ACC112 (cell line): ENCODE data around the gene RASA3.
"Not testable (repeated sequence)": the region's sequence is repeated elsewhere in the genome, so short reads cannot be mapped to it uniquely, and the experiment has no call there.

ENCODE experiments used
- H2AFZ ChIP-seq: fragments of 200-600 bp; sonication (generic); one replicate; pipeline ENCODE4 v1.6.0; 2017; ENCODE audit warnings: antibody characterized with exemption, low read length; ENCODE audit not compliant: unreplicated experiment
- H3K27ac ChIP-seq: fragments of 200-600 bp; sonication (generic); 2 replicates; pipeline ENCODE4 v1.5.1; 2014; ENCODE audit warnings: low read depth, mild to moderate bottlenecking, antibody characterized with exemption, low read length, moderate library complexity
- H3K27me3 ChIP-seq: fragments of 200-600 bp; sonication (generic); 2 replicates; pipeline ENCODE4 v1.6.1; 2014; ENCODE audit warnings: mild to moderate bottlenecking, antibody characterized with exemption, low read length, moderate library complexity, mixed read lengths; ENCODE audit not compliant: insufficient read depth
- H3K36me3 ChIP-seq: fragments of 200-600 bp; sonication (generic); 2 replicates; pipeline ENCODE4 v1.6.1; 2016; ENCODE audit warnings: mild to moderate bottlenecking, antibody characterized with exemption, low read length, moderate library complexity, mixed read lengths; ENCODE audit not compliant: insufficient read depth
- H3K4me1 ChIP-seq: fragments of 200-600 bp; sonication (generic); one replicate; pipeline ENCODE4 v1.6.1; 2016; ENCODE audit warnings: low read length, mixed read lengths; ENCODE audit not compliant: insufficient read depth, unreplicated experiment, control insufficient read depth
- H3K4me3 ChIP-seq: fragments of 200-600 bp; sonication (generic); 2 replicates; pipeline ENCODE4 v1.5.1; 2014; ENCODE audit warnings: mild to moderate bottlenecking, low read depth, low read length
- H3K79me2 ChIP-seq: fragments of 200-600 bp; sonication (generic); one replicate; pipeline ENCODE4 v1.6.0; 2016; ENCODE audit warnings: low read length; ENCODE audit not compliant: control insufficient read depth, unreplicated experiment, insufficient read depth

The RASA3 gene

GRCh38 chr13:114020750-114021463 lies 111.5 kb downstream of the RASA3 start:
- H3K27me3 ChIP-seq: no peaks in the 10 kb centered on the region
- no peak overlapping the region for H3K27ac ChIP-seq
- no peak overlapping the region for H2AFZ ChIP-seq
- H3K36me3 ChIP-seq: peaks cover 7% of the 10 kb centered on the region; the same call in 1 of the 2 replicates
- H3K79me2 ChIP-seq: no peaks in the 10 kb centered on the region
- peaks cover 8% of the 10 kb centered on the region for H3K4me1 ChIP-seq
- no peak overlapping the region for H3K4me3 ChIP-seq

- H3K79me2 ChIP-seq: not testable (repeated sequence)
- peaks cover 12% of the 10 kb centered on the region for H3K4me1 ChIP-seq
Observed at GRCh38 chr13:114020134-114020533, 112.3 kb downstream of the RASA3 start.

GRCh38 chr13:114019367-114019766 lies 113.1 kb downstream of the RASA3 start:
- H3K4me1 ChIP-seq: peaks cover 12% of the 10 kb centered on the region
- H3K36me3 ChIP-seq: peaks cover 7% of the 10 kb centered on the region; the same call in 1 of the 2 replicates
- no peaks in the 10 kb centered on the region for H3K27me3 ChIP-seq
- H2AFZ ChIP-seq: no peak overlapping the region
- no peak overlapping the region for H3K4me3 ChIP-seq
- H3K27ac ChIP-seq: no peak overlapping the region
- H3K79me2 ChIP-seq: no peaks in the 10 kb centered on the region

More at GRCh38 chr13:114020134-114020533, 112.3 kb downstream of the RASA3 start:
- not testable (repeated sequence) for H3K36me3 ChIP-seq, H3K27me3 ChIP-seq, H3K4me3 ChIP-seq, H2AFZ ChIP-seq, H3K27ac ChIP-seq

- Histone ChIP-seq H3K79me2 (no peaks in the 10 kb centered on the region), H3K27me3 (no peaks in the 10 kb centered on the region), H3K27ac (no peak overlapping the region), H3K36me3 (peaks cover 3% of the 10 kb centered on the region; the same call in 1 of the 2 replicates), H3K4me1 (peaks cover 12% of the 10 kb centered on the region), H3K4me3 (no peak overlapping the region), H2AFZ (no peak overlapping the region)
Observed at GRCh38 chr13:114018461-114019055, 113.9 kb downstream of the RASA3 start.

- Histone ChIP-seq H2AFZ (no peak overlapping the region), H3K27me3 (no peaks in the 10 kb centered on the region), H3K36me3 (peaks cover 3% of the 10 kb centered on the region; the same call in 1 of the 2 replicates), H3K27ac (no peak overlapping the region), H3K4me3 (no peak overlapping the region), H3K79me2 (no peaks in the 10 kb centered on the region), H3K4me1 (peaks cover 12% of the 10 kb centered on the region)
Observed at GRCh38 chr13:114017966-114018365, 114.5 kb downstream of the RASA3 start.

- Histone ChIP-seq H2AFZ (no peak overlapping the region), H3K27ac (no peak overlapping the region), H3K79me2 (no peaks in the 10 kb centered on the region), H3K27me3 (no peaks in the 10 kb centered on the region), H3K36me3 (peaks cover 3% of the 10 kb centered on the region; the same call in 1 of the 2 replicates), H3K4me3 (no peak overlapping the region), H3K4me1 (peaks cover 12% of the 10 kb centered on the region)
Observed at GRCh38 chr13:114017028-114017630, 115.3 kb downstream of the RASA3 start.

- Histone ChIP-seq H3K27ac (peak overlapping the region; percentile 34; the same call in 1 of the 2 replicates), H3K27me3 (no peaks in the 10 kb centered on the region), H2AFZ (no peak overlapping the region), H3K4me3 (no peak overlapping the region), H3K36me3 (peaks cover 3% of the 10 kb centered on the region; the same call in 1 of the 2 replicates), H3K4me1 (peaks cover 12% of the 10 kb centered on the region), H3K79me2 (no peaks in the 10 kb centered on the region)
Observed at GRCh38 chr13:114016321-114017027, 115.9 kb downstream of the RASA3 start.

- H3K4me3 ChIP-seq: no peak overlapping the region
- H2AFZ ChIP-seq: no peak overlapping the region
- H3K27me3 ChIP-seq: no peaks in the 10 kb centered on the region
- peak overlapping the region; percentile 34; the same call in 1 of the 2 replicates for H3K27ac ChIP-seq
- peaks cover 12% of the 10 kb centered on the region for H3K4me1 ChIP-seq
- H3K79me2 ChIP-seq: no peaks in the 10 kb centered on the region
- H3K36me3 ChIP-seq: peaks cover 3% of the 10 kb centered on the region; the same call in 1 of the 2 replicates
Observed at GRCh38 chr13:114015969-114016295, 116.5 kb downstream of the RASA3 start.

GRCh38 chr13:114015111-114015968 lies 117.1 kb downstream of the RASA3 start:
- Histone ChIP-seq H3K27ac (peak overlapping the region; percentile 34; the same call in 1 of the 2 replicates), H3K27me3 (no peaks in the 10 kb centered on the region), H3K4me3 (no peak overlapping the region), H3K4me1 (peaks cover 12% of the 10 kb centered on the region), H2AFZ (no peak overlapping the region), H3K79me2 (no peaks in the 10 kb centered on the region), H3K36me3 (peaks cover 3% of the 10 kb centered on the region; the same call in 1 of the 2 replicates)
